Stimulated activated CD4-positive, alpha-beta T cell treated with anti-CD3 and anti-CD28 coated beads, Interleukin-15, amount 100 ng/mL, for 48 hours (primary cell): ENCODE results near the gene ZC3H7B.
A peak's percentile ranks its signal among the peaks of the same experiment; 100 is the strongest.
"Not testable (repeated sequence)": the region's sequence is repeated elsewhere in the genome, so short reads cannot be mapped to it uniquely, and the experiment has no call there.

Experiments
- DNase-seq, 2 donors: peaks; one replicate each; pipeline ENCODE4 v3.0.0-alpha.2; 2020; ENCODE audit warnings: low read depth in 2 of 2

The ZC3H7B gene

GRCh38 chr22:41301085-41302020, at the start of gene ZC3H7B:
ZC3H7B (plus strand) TSS chr22:41301525; CDS start chr22:41320661, 19,136 bp downstream.
- DNase-seq = peak; percentile 61 to 74

- DNase-seq = no peak
These were observed 49.0 kb upstream of the ZC3H7B start for GRCh38 chr22:41252365-41252764.

- DNase-seq = no peak
These were observed 47.1 kb upstream of the ZC3H7B start for GRCh38 chr22:41254230-41254629.

- DNase-seq = no peak
These were observed 44.8 kb upstream of the ZC3H7B start for GRCh38 chr22:41256254-41257253.

GRCh38 chr22:41257696-41258095, 43.6 kb upstream of the ZC3H7B start:
- DNase-seq = no peak

- DNase-seq = not testable (repeated sequence)
These were observed 41.6 kb upstream of the ZC3H7B start for GRCh38 chr22:41259756-41260155.

- DNase-seq = no peak
These were observed 40.5 kb upstream of the ZC3H7B start for GRCh38 chr22:41260871-41261270.

GRCh38 chr22:41261541-41262249, 39.6 kb upstream of the ZC3H7B start:
- DNase-seq = no peak

GRCh38 chr22:41262250-41262765, 39.0 kb upstream of the ZC3H7B start:
- no peak for DNase-seq

- no peak for DNase-seq
These were observed 37.6 kb upstream of the ZC3H7B start for GRCh38 chr22:41263704-41264103.

GRCh38 chr22:41264408-41264941, 36.9 kb upstream of the ZC3H7B start:
- DNase-seq = no peak

GRCh38 chr22:41267958-41268357, 33.4 kb upstream of the ZC3H7B start:
- DNase-seq = no peak

GRCh38 chr22:41271787-41272186, 29.5 kb upstream of the ZC3H7B start:
- DNase-seq = no peak

- DNase-seq = no peak
These were observed 28.2 kb upstream of the ZC3H7B start for GRCh38 chr22:41273128-41273527.

GRCh38 chr22:41274856-41275255, 26.5 kb upstream of the ZC3H7B start:
- DNase-seq = no peak

GRCh38 chr22:41280065-41280464, 21.3 kb upstream of the ZC3H7B start:
- DNase-seq = no peak

GRCh38 chr22:41280854-41281253, 20.5 kb upstream of the ZC3H7B start:
- no peak for DNase-seq

GRCh38 chr22:41284465-41284864, 16.9 kb upstream of the ZC3H7B start:
- no peak for DNase-seq

- peak; percentile 86 to 87 for DNase-seq
These were observed 15.9 kb upstream of the ZC3H7B start for GRCh38 chr22:41285441-41285819.

- peak; percentile 97 to 98 for DNase-seq
These were observed 15.3 kb upstream of the ZC3H7B start, which contains the start of gene RANGAP1 for GRCh38 chr22:41285820-41286638. RANGAP1 (minus strand) TSS chr22:41286187; CDS start chr22:41281044, 5,143 bp downstream.
